ENCODE measurements around the gene ADARB2. TPM values are rescaled to one million over a fixed set of nuclear protein-coding genes. Genes with fewer than 3 reads are reported as not detected.

ADARB2 gene
- total RNA-seq, 4 donors from 2014 or later, result 1.3 to 5.4 (median 1.8) TPM

DNA sequence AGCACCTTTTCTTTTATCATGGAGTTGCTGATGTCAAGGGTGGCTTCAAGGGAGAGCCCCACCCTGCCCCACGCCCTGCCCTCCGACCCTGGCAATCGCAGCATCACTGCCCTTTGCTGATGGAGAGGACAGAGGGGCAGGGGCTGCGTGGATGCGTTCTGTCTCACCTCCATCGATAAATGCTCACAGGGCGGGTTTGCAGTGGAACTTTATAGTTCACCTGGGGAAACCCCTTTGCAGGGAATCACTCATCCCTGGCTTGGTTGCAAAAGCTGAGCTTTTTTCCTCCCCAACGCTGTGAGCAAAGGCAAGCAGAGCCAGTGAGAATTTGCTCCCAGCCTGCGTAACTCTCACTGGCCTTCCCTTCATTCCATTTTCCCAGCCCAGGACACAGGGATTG lies 504.3 kb downstream of the ADARB2 start:
- Histone ChIP-seq H3K27ac (no peak overlapping the region), H3K9me3 (no peaks in the 10 kb centered on the region), H3K4me3 (no peak overlapping the region), H3K27me3 (peaks cover 15% of the 10 kb centered on the region), H3K4me1 (no peaks in the 10 kb centered on the region), H3K36me3 (no peaks in the 10 kb centered on the region)
- TF ChIP-seq, protein P1, sequence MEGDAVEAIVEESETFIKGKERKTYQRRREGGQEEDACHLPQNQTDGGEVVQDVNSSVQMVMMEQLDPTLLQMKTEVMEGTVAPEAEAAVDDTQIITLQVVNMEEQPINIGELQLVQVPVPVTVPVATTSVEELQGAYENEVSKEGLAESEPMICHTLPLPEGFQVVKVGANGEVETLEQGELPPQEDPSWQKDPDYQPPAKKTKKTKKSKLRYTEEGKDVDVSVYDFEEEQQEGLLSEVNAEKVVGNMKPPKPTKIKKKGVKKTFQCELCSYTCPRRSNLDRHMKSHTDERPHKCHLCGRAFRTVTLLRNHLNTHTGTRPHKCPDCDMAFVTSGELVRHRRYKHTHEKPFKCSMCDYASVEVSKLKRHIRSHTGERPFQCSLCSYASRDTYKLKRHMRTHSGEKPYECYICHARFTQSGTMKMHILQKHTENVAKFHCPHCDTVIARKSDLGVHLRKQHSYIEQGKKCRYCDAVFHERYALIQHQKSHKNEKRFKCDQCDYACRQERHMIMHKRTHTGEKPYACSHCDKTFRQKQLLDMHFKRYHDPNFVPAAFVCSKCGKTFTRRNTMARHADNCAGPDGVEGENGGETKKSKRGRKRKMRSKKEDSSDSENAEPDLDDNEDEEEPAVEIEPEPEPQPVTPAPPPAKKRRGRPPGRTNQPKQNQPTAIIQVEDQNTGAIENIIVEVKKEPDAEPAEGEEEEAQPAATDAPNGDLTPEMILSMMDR (IDR thresholded peaks at IDR 0.05), result no peak
- no peak for TF ChIP-seq EP300 (IDR thresholded peaks at IDR 0.05)
- no peak for TF ChIP-seq POLR2AphosphoS5 (IDR thresholded peaks at IDR 0.05)
- no peak for TF ChIP-seq POLR2A (IDR thresholded peaks at IDR 0.05)
- no peak for ATAC-seq
- WGBS, 2 donors (ENCODE audit: low coverage in 1 of 2), result 81 to 90% methylated on average over 5 of the region's 9 CpGs

DNA sequence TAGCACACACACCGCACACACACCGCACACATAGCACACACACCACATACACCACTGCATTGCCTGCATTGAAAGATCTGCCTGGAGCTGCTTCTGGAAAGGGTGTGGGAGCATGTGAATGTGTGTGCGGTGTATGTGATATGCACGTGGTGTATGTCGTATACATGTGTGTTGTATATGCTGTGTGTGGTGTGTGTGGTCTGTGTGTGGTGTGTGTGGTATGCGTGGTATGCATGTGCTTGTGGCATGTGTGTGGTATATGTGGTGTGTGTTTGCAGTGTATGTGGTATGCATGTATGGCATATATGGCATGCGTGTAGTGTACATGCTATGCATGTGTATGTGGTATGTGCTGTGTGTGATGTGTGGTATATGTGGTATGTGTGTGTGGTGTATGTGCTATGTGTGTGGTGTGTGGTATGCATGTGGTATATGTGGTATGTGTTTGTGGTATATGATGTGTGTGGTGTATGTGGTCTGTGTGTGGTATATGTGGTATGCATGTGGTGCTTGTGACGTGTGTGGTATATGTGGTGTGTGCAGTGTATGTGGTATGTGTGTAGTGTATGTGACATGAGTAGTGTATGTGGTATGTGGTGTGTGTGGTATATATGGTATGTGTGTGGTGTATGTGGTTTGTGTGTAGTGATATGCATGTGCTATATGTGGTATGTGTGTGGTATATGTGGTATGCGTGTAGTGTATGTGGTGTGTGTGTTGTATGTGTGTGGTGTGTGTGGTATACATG lies 505.0 kb downstream of the ADARB2 start:
- H3K4me1 ChIP-seq, result no peaks in the 10 kb centered on the region
- H3K9me3 ChIP-seq, result no peaks in the 10 kb centered on the region
- H3K36me3 ChIP-seq, result no peaks in the 10 kb centered on the region
- WGBS, 2 donors (ENCODE audit: low coverage in 1 of 2), result 91 to 96% methylated on average over 5 to 8 of the region's 9 CpGs
- no peak for ATAC-seq
- no peak overlapping the region for H3K27ac ChIP-seq
- peaks cover 21% of the 10 kb centered on the region for H3K27me3 ChIP-seq
- TF ChIP-seq, protein P1 (IDR thresholded peaks at IDR 0.05), result no peak
- TF ChIP-seq POLR2A (IDR thresholded peaks at IDR 0.05) (no peak), EP300 (IDR thresholded peaks at IDR 0.05) (no peak), POLR2AphosphoS5 (IDR thresholded peaks at IDR 0.05) (no peak)
- H3K4me3 ChIP-seq, result no peak overlapping the region

DNA sequence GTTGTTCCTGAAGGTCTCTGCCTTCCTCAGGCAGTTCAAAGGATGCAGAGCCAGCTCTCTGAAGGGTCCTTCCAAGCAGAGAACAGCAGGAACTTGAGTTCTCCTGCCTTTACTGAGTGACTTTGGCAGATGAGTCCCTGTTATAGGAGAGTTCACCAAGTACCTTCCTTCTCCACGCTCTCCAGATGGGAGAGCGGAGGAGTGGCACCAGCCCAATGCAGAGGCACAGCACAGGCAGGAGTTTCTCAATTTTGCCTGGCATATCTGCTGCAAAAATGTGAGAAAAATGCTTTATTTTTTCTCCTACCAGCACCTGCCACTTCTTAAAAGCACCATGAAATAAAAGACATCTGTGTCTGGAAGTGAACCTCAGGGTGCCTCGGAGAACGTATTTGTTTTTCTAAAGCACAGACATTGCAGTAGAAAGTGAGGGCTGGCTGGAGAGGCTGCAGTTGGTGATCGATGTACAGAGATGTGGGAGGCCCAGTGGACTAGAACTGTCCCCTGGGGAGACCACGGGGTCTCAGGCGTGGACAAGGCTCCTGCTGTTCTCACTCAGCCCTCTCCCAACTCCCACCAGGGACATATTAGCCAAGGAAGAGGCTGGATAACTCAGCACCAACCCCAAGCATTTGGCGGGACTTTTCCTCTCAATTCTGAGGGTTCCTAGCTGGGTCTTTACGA lies 506.6 kb downstream of the ADARB2 start:
- H3K4me3 ChIP-seq, result no peak overlapping the region
- WGBS, 2 donors (ENCODE audit: low coverage in 1 of 2), result 26 to 33% methylated on average over 3 to 4 of the region's 9 CpGs
- TF ChIP-seq POLR2AphosphoS5 (IDR thresholded peaks at IDR 0.05) (no peak), POLR2A (IDR thresholded peaks at IDR 0.05) (no peak), EP300 (IDR thresholded peaks at IDR 0.05) (no peak)
- TF ChIP-seq, protein P1 (IDR thresholded peaks at IDR 0.05), result no peak
- no peak overlapping the region for H3K27ac ChIP-seq
- H3K27me3 ChIP-seq, result peaks cover 29% of the 10 kb centered on the region
- ATAC-seq, result no peak
- H3K36me3 ChIP-seq, result no peaks in the 10 kb centered on the region
- H3K9me3 ChIP-seq, result no peaks in the 10 kb centered on the region
- H3K4me1 ChIP-seq, result no peaks in the 10 kb centered on the region

DNA sequence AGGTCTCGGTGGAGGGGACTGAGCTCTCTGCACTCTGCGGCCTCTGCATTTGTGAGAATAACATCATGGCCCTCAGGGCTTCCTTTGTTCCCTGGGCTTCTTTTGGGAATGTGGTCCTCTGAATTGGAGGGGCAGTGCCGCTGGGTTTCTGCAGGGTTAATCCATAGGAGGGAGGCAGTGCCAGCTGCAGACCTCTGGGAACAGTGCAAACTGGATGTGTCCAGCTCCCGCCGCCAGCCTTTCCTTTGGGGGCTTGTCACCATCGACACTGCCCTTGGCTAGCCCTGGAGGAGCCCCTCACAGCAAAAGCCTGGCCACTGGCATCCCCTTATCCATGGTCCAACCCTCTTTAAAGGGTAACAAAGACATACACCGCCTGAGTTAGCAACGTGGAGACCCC lies 507.2 kb downstream of the ADARB2 start:
- no CpG with 5 or more reads among the region's 8 CpGs for WGBS, 2 donors (ENCODE audit: low coverage in 1 of 2)
- no peak for TF ChIP-seq EP300 (IDR thresholded peaks at IDR 0.05)
- TF ChIP-seq POLR2AphosphoS5 (IDR thresholded peaks at IDR 0.05), result no peak
- TF ChIP-seq, protein P1 (IDR thresholded peaks at IDR 0.05), result no peak
- TF ChIP-seq POLR2A (IDR thresholded peaks at IDR 0.05), result no peak

DNA sequence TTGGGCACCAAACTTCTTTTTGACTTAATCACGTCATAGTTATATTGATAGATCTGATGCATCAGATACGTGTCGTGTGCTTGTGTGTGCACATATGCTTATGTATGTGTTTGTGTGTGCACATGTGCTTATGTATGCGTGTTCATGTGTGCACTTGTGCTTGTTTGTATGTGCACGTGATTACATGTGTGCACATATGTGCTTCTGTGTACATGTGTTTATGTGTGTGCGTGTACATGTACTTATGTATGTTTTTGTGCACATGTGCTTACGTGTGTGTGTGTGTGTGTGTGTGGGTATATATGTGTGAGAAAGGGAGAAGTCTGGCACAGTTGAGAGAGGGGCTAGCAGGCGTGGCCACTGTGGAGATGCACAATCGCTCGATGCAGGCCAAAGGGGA lies 507.8 kb downstream of the ADARB2 start:
- 82 to 90% methylated on average over 3 to 10 of the region's 10 CpGs for WGBS, 2 donors (ENCODE audit: low coverage in 1 of 2)
- TF ChIP-seq, protein P1 (IDR thresholded peaks at IDR 0.05), result no peak
- TF ChIP-seq POLR2AphosphoS5 (IDR thresholded peaks at IDR 0.05) (no peak), EP300 (IDR thresholded peaks at IDR 0.05) (no peak), POLR2A (IDR thresholded peaks at IDR 0.05) (no peak)
- H3K4me1 ChIP-seq, result no peaks in the 10 kb centered on the region
- no peaks in the 10 kb centered on the region for H3K36me3 ChIP-seq
- H3K4me3 ChIP-seq, result no peak overlapping the region
- H3K27ac ChIP-seq, result no peak overlapping the region
- H3K27me3 ChIP-seq, result peaks cover 29% of the 10 kb centered on the region
- no peaks in the 10 kb centered on the region for H3K9me3 ChIP-seq
- ATAC-seq, result no peak

More for the DNA sequence above, 507.2 kb downstream of the ADARB2 start:
- ATAC-seq, result no peak
- peaks cover 29% of the 10 kb centered on the region for H3K27me3 ChIP-seq
- no peaks in the 10 kb centered on the region for H3K9me3 ChIP-seq
- H3K27ac ChIP-seq, result no peak overlapping the region
- no peak overlapping the region for H3K4me3 ChIP-seq
- H3K36me3 ChIP-seq, result no peaks in the 10 kb centered on the region
- H3K4me1 ChIP-seq, result no peaks in the 10 kb centered on the region
